OCI-LY3 (cell line): ENCODE results near the gene MAN1A1.

ENCODE experiments used
- EZH2phosphoT487 ChIP-seq: fragments of 200-600 bp; shearing (Covaris generic); IDR thresholded peaks from 2 replicates; pipeline ENCODE4 v1.6.1; 2018; ENCODE audit warnings: antibody characterized with exemption, mixed run types, low read depth
- TF ChIP-seq, protein P1 (sequence below): fragments of 200-600, 300-600 bp; sonication (generic); IDR thresholded peaks from 2 replicates; pipeline ENCODE4 v1.5.1; 2014; ENCODE audit warnings: antibody characterized with exemption, low read length, low read depth

DNA sequence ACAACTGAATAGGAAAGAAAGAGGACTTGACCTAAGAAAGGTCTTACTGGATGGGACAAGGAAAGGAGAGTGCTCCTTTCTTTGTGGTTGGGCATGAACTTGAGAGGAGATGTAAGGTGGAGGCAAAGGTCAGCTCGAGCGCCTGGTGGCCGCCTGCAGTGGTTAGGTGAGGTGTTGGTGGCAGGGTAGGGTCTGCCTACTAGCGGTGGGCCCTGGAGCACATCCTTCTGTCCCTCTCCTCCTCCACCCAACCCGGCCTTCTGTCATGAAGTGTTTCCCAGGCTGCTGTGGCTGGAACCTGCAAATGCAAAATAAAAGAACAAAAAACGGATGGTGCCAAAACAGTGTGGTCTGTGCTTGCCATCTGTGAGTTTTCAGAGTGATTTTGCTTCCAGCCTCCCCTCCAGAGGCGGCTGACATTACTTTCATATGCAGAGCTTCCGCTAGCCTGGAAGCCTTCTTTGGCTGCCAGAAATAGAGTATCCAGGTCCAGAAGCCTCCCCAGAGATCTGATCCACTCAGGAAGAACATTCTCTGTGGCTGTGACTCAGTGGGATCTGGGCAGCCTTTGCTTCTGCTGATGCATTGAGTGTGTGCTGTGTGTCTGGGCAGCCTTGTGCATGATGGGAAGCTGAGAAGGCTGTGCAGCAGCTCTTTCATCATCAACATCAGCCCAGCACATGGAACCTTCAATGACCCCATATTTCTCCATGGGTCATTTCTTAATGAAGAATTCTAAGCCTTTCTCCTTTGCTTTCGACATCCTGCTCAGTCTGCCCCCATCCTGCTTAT, 191.3 kb downstream of the MAN1A1 start:
- TF ChIP-seq, protein P1, sequence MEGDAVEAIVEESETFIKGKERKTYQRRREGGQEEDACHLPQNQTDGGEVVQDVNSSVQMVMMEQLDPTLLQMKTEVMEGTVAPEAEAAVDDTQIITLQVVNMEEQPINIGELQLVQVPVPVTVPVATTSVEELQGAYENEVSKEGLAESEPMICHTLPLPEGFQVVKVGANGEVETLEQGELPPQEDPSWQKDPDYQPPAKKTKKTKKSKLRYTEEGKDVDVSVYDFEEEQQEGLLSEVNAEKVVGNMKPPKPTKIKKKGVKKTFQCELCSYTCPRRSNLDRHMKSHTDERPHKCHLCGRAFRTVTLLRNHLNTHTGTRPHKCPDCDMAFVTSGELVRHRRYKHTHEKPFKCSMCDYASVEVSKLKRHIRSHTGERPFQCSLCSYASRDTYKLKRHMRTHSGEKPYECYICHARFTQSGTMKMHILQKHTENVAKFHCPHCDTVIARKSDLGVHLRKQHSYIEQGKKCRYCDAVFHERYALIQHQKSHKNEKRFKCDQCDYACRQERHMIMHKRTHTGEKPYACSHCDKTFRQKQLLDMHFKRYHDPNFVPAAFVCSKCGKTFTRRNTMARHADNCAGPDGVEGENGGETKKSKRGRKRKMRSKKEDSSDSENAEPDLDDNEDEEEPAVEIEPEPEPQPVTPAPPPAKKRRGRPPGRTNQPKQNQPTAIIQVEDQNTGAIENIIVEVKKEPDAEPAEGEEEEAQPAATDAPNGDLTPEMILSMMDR, result no peak
- TF ChIP-seq EZH2phosphoT487, result no peak
